OCI-LY1 (cell line): ENCODE results near the gene CCR3.

ENCODE experiments used
- EZH2 ChIP-seq: fragments of 200-600 bp; sonication (generic), shearing (Covaris generic); IDR thresholded peaks from 2 replicates; pipeline ENCODE4 v1.8.0; 2017; ENCODE audit warnings: borderline replicate concordance, mixed run types, mild to moderate bottlenecking, antibody characterized with exemption, low read length, moderate library complexity, mixed read lengths
- TF ChIP-seq, protein P1 (sequence below): fragments of 200-600 bp; sonication (generic), shearing (Covaris generic); IDR thresholded peaks from 2 replicates; pipeline ENCODE4 v1.5.1; 2017; ENCODE audit warnings: mild to moderate bottlenecking, antibody characterized with exemption, low read length, moderate library complexity, mixed read lengths

DNA sequence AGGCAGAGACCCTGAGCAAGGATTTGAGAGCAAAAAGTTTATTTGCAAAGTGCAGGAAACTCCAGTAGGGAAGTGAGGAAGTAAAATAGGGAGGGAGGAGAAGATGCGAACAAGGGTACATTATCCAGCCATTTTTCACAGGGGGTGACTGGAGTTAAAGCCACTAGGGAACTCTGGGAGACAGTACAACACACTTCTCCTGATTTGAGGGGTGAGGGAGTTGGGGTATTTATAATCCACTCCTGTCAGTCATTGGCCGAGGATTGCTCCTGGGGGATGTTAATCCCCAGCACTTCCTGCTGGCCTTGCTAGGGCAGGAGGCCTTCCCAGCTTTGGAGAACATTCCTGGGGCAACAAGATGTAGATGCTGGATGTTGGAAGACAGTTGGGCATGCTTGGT lies 28.2 kb downstream of the CCR3 start:
- TF ChIP-seq, protein P1, sequence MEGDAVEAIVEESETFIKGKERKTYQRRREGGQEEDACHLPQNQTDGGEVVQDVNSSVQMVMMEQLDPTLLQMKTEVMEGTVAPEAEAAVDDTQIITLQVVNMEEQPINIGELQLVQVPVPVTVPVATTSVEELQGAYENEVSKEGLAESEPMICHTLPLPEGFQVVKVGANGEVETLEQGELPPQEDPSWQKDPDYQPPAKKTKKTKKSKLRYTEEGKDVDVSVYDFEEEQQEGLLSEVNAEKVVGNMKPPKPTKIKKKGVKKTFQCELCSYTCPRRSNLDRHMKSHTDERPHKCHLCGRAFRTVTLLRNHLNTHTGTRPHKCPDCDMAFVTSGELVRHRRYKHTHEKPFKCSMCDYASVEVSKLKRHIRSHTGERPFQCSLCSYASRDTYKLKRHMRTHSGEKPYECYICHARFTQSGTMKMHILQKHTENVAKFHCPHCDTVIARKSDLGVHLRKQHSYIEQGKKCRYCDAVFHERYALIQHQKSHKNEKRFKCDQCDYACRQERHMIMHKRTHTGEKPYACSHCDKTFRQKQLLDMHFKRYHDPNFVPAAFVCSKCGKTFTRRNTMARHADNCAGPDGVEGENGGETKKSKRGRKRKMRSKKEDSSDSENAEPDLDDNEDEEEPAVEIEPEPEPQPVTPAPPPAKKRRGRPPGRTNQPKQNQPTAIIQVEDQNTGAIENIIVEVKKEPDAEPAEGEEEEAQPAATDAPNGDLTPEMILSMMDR: no peak
- no peak for TF ChIP-seq EZH2
